HG03135 (cell line): Measurements from ENCODE around the gene RBM6.
"Not testable (repeated sequence)": the region's sequence is repeated elsewhere in the genome, so short reads cannot be mapped to it uniquely, and the experiment has no call there.

Experiments used
- ATAC-seq: cut with Tn5 transposase; IDR thresholded peaks from one replicate; pipeline ENCODE4 v1.9.1; 2021; ENCODE audit warnings: mild to moderate bottlenecking, moderate library complexity; ENCODE audit not compliant: unreplicated experiment

The RBM6 gene

DNA sequence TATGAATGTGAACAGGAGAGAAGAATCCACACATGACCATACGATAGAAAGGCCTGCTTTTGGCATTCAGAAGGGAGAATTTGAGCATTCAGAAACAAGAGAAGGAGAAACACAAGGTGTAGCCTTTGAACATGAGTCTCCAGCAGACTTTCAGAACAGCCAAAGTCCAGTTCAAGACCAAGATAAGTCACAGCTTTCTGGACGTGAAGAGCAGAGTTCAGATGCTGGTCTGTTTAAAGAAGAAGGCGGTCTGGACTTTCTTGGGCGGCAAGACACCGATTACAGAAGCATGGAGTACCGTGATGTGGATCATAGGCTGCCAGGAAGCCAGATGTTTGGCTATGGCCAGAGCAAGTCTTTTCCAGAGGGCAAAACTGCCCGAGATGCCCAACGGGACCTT is 28.4 kb downstream of the RBM6 start:
- ATAC-seq, result no peak

DNA sequence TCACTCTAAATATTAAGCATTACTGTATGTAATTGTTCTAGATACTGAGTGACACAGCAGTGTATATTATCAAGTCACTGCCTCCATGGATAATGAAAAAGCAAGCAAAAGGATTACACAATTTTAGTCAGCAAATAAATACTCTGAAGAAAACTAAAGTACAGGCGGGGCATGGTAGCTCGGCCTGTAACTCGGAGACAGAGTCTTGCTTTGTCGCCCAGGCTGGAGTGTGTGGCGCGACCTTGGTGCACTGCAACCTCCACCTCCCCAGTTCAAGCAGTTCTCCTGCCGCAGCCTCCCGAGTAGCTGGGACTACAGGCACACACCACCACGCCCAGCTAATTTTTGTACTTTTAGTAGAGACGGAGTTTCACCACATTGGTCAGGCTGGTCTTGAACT is 32.7 kb downstream of the RBM6 start:
- no peak for ATAC-seq

DNA sequence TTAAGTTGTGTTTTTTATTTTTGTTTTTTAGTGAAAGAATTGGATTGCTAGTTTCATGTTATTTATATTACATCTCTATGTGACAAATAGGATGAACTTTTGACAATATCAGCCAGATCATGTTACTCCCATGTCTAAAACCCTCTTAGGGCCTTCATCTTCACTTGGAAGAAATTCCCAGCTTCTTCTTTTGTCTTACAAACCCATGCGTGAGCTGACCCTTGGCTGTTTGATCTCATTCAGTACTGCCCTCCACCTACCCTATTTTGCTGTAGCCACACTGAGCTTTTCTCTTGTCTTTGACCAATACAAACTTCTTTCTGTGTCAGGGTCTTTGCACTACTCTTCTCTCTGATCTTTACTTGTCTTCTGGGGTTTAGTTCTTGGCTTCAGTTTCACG is 37.0 kb downstream of the RBM6 start:
- no peak for ATAC-seq

DNA sequence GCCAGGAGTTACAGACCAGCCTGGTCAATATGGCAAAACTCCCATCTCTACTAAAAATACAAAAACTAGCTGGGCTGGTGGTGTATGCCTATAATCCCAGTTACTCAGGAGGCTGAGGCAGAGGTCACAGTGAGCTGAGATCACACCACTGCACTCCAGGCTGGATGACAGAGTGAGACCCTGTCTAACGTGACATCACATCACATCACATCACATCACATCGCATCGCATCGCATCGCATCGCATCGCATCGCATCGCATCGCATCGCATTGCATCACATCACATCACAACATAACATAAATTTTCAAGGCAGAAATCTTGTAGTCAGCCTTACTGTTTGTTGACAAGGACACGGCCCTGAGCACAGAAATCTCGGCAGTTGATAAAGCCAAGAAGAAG is 44.4 kb downstream of the RBM6 start:
- no peak for ATAC-seq

DNA sequence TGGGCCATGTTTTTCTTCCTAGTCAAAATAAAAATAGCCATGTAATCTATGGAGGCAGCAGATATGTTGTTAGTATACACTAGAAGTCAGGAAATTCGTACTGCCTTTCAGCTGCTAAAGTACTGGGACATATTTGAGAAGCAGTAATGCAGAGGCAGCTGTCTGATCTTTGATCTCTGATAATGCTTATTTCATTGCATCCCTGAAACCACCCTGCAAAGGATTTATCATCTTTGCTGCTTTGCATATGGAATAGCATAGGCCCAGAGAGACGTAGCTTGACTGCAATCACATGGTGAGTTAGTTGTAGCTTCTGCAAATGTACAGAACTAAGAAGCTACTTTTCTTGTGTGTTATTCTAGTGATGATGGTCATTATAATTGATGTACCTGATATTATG is 52.4 kb downstream of the RBM6 start:
- no peak for ATAC-seq

DNA sequence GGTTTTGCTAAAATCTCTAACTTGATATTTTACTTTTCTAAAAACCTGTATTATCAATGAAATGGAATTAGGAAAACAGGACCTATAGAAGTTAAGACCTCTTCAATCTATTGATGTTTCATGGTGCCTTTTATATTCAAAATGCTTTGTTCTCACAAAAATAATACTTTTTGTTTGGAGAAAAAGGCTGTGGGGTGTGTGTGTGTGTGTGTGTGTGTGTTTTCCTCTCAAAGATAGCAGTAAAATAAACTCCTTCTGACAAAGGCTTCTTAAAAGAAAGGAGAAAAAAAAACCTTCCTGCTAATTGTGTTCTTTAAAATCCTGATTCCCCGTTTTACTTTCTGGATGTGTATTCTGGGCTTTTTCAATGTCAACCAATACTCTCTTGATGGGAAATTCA is 54.5 kb downstream of the RBM6 start:
- ATAC-seq, result no peak

DNA sequence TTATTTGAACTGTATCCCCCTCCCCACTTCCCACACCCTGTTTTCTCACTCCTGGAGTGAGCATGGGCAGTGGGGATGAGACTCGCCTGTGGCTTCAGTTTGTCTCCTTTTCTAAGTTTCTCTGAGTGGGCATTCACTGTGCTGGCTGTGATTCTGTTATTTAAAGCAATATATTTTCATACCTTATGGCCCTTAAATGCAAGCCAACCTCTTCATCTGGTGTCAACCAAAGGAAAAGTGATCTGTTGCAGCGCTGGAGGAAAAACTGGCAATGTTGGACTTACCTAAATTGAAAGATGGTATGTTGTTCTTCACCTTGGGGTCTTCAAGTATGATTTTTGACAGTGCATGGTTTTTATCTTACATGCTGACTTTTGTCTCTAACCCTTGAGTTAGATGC is 56.1 kb downstream of the RBM6 start:
- no peak for ATAC-seq

DNA sequence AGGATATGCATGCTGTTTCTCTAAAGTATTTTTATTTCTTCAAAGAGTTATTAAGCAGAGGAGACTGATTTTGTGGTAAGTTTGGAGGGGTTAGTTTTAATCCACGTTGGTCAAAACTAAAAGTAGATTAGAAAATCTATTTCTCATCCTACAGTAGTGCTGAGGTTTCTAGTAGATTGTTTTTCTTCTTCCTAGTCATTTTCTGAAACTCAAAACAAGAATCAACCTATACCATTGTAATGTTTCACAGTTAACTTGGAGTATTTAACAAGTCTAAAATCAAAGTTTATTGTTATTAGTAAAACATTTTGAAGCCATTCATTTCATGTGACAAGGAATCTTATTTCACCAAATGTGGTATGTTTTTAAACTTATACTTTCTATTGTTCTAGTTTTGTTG is 57.9 kb downstream of the RBM6 start:
- ATAC-seq, result no peak

DNA sequence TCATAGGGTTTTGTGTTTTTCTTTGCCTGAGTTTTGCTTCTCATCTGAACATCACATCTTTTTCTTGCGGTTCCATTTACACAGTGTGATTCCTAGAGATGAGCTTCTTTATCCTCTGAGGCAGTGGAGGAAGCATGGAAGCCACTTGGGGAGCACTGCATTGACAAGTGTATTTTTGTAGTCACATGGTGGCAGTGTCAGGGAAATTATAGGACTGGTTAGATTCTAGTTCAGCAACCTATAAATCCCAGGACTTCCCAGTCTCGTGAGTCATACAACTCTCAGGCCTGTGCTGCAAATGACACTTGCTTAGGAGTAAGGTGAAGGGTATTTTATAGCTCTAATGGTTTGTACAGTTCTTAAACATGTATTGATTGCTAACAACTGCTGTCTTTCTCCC is 58.4 kb downstream of the RBM6 start:
- no peak for ATAC-seq

DNA sequence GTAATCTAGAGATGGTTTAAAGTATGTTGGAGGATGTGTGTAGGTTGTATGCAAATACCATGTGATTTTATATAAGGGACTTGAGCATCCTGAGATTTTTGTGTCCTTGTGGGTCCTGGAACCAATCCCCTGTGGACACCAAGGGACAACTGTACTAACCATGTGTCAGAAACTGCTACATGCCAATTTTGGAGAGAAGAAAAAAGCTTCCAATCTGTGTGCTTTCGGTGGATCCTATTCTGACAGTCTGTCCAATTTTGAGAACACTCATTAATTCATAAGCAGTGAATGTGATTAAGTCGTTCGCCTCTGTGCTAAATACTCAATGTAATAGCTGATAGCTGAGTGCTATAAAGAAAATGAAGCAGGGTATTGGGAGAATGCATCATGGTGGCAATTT is 61.6 kb downstream of the RBM6 start:
- ATAC-seq, result no peak

DNA sequence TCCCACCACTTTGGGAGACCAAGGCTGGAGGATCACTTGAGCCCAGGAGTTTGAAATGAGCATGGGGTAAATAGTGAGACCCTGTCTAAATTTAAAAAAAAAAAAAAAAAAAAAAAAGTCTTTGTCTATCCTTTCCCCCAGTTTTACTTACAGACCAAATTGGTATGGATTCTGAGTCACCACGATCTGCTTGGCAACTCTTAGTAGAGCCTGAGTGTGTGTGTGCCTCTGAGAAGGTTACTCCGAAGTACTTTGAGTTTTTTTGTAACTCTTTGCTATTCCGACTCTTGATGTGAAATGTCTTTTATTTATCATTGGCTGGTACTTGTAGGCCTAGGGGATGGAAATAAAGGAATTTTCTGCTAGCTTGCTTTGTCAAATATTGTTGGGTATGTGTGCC is 63.3 kb downstream of the RBM6 start:
- no peak for ATAC-seq

DNA sequence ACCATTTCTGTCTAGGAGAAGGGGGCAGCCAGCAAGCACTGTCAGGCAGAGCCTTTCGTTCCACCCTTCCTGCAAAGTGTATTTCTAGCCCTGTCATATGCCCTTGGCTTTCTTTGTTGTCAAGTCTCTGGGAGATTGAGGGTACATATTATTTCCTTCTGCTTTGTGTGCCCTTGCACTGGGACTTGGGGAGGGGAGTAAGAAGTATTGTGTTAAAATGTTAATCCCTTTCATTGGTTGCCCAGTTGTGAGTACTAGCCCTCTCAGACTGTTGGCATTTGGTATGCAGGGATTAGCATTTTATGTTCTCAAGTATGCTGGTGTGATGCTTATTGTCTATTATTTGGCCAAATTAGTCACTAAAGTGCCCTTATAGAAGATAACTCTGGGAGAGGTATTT is 63.9 kb downstream of the RBM6 start:
- ATAC-seq, result no peak

DNA sequence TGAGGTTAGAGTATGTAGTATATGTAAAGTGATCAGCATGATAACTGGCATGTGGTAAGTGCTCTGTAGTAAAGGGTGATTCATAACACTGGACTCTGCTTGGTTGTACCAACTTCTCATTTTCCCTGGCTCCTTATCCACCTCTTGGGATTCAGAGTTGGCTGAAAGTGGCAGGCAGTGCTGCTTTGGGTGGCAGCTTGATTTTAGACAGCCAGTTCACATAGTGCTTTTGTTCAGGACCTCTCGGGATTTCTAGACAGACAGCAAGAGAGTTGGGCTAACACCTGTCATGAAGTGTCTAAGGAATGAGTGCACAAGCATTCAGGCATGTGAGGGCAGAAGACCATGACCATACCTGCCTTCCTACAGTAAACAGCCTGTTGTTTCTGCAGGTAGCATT is 69.0 kb downstream of the RBM6 start:
- ATAC-seq, result no peak

DNA sequence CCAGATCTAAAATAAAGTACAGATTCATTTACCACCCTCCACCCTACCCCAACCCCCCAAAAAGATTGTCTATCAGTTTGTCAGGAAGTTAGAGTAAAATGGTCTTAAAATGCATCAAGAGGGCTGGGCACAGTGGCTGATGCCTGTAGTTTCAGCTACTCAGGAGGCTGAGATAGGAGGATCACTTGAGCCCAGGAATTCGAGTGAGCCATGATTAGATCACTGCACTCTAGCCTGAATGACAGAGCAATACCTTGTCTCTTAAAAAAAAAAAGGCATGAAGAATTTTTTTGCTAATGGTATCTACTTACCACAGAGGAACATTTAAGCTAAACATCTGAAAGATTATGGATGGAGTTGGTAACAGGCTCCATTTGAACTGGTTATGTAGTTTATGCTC is 71.0 kb downstream of the RBM6 start:
- ATAC-seq, result no peak

DNA sequence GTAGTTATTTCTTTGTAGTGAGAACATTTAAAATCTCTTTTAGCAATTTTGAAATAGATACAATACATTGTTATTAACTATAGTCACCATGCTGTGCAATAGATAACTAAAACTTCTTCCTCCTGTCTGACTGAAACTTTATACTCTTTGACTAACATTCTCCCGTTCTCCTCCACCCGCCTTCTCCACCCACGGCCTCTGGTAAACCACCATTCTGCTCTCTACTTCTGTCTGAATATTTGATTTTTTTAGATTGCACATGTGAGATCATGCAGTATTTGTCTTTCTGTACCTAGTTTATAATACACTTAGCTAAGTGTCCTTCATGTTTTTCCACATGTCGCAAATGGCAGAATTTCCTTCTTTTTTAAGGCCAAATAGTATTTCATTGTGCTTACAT is 76.0 kb downstream of the RBM6 start:
- ATAC-seq, result no peak

DNA sequence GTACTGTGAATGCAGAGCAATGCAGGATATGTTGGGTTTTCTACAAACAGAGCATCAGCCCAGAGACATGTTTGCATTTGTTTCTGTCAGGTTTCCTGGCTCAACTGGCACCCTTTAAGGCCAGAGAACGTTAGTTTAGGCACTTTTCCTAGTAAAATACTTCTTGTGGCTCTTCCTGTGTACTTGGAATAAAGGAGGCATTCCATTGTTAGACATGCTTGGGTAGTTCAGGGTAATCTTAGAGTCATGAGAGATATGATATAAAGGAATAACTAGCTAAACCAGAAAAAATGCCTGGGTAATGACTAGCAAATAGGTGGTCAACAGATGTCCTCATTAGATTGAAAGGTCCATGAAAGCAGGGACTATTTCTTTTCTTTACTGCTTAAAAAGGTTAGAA is 88.4 kb downstream of the RBM6 start:
- ATAC-seq, result no peak

DNA sequence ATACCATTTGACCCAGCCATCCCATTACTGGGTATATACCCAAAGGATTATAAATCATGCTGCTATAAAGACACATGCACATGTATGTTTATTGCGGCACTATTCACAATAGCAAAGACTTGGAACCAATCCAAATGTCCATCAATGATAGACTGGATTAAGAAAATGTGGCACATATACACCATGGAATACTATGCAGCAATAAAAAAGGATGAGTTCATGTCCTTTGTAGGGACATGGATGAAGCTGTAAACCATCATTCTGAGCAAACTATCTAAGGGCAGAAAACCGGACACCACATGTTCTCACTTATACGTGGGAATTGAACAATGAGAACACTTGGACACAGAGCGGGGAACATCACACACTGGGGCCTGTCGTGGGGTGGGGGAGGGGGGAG is 91.3 kb downstream of the RBM6 start:
- ATAC-seq, result not testable (repeated sequence)

DNA sequence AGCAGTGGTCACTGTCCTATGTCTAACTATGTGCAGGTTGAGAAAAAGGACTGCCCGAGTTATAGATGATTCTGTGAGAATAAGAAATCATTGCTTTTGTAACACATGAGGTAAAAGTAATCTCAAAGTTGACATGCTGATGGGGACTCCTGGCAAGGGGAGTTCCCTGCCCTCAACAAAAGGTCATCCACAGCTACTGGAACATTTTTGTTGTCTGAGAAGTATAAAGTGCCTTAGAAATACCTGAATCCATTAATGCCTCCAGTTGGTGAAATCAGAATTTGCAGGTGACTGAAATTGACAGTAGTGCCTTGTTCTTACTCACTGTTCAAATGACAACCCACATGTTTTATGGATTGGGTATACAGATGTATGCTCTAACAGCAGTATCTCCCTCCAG is 105.0 kb downstream of the RBM6 start:
- ATAC-seq, result no peak

DNA sequence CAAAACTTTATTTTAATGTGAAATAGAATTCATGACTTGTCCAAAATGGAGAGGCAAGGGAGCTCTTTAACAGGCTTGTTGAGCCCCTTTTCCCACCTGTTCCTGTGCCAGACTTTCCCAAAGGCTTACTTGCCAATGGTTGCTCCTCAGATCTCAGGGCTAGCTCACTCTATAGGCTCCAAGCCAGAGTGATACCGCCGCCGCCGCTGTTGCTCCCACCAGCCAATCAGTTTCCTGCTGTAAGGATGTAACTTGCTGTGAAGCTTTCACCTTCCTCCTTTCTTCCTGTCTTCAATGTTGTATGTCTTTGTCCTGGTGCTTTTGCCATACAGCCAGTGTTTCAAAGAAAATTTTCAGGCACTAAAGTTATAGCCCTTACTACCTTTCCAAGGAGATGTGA is 107.5 kb downstream of the RBM6 start:
- ATAC-seq, result no peak

DNA sequence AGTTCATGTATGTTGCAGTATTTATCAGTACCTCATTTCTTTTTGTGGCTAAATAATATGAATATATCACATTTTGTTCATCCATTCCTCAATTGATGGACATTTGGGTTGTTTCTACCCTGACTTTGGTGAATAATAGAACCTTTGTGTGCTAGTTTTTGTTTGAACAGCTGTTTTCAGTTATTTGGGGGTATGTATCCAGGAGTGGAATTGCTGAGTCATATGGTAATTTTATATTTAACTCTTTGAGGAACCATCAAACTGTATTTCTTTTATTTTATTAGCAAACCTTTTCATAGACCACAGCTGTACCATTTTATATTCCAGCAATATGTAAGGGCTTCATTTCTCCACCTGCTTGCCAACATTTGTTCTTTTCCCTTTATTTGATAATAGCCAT is 110.4 kb downstream of the RBM6 start:
- ATAC-seq, result no peak

DNA sequence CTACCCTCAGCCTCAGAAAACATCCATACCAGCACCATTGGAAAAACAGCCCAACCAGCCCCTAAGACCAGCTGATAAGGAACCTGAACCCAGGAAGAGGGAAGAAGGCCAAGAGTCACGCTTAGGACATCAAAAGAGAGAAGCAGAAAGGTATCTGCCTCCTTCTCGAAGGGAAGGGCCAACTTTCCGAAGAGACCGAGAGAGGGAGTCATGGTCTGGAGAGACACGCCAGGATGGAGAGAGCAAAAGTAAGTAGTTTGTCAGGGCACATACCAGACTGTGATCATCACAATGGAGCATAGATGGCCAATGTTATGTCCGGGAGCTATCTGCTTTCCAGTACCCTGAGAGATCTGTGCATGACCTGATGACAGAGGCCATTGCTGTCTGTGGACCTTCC is 117.8 kb downstream of the RBM6 start:
- ATAC-seq, result no peak

DNA sequence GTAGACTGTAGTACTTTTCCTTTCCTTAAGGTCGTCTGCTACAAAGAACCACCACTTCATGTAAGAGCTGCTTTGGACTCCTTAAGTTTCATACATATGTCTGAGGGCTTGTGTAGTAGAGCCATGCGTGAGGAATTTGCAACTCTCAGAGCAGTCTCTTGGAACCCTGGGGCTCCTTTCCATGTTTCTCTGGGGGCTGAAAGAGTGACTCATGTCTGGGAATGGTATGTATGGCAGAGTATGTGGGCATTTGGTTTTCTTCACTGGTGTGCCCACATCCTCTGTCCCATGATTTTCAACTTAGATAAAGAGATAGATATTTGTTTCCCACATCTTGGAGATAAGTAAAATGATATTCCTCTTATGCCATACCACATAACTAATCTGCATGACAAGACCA is 128.2 kb downstream of the RBM6 start:
- no peak for ATAC-seq

DNA sequence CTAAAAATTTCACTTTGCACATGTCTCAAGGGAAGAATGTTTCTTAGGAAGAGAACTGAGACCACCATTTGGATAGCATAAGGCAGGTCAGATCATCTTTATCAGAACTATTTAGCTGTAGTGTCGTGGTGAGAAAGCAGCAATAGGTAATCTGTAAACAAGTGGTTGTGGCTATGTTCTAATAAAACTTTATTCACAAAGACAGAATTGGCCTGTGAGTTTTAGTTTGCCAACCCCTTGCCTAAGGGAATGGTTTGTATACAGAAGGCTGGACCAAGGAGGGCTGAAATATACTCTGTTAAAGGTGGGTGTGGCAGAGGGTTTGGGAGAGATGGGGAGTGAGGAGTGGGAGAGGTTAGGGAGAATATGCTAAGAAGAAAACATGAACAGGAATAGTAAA is 138.1 kb downstream of the RBM6 start:
- no peak for ATAC-seq

DNA sequence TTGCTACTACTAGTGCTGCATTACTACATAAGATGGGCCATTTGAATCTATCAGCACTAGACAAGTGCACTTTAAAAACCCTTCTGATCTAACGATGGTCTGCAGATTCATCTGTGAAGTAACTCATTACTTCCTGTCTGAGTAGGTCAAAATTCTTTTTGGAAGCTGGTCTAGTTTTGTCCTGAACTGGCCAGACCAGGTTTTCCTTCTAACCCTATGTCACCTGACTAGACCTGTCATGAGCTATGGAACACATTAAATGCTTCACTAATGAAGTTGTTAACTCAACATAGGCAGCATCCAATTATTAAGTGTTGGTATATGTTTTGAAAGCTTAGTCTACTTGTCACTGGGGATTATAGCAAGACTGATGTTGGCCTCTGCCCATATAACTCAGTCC is 138.7 kb downstream of the RBM6 start:
- no peak for ATAC-seq
